Glutamatergic neuron (in vitro differentiated cells): ENCODE measurements around the gene ATP5MC3. TPM values are rescaled to one million over a fixed set of nuclear protein-coding genes. Genes with fewer than 3 reads are reported as not detected.

Experiments used
- DNase-seq: peaks from one replicate; pipeline ENCODE4 v3.0.0; 2022
- H3K27ac Mint-ChIP-seq: one replicate; pipeline ENCODE4 v1.8.0; 2020; ENCODE audit warnings: mild to moderate bottlenecking, mixed read lengths, inconsistent platforms; ENCODE audit not compliant: unreplicated experiment
- H3K27me3 Mint-ChIP-seq: one replicate; pipeline ENCODE4 v1.8.0; 2020; ENCODE audit warnings: mild to moderate bottlenecking, moderate library complexity, mixed read lengths, inconsistent platforms; ENCODE audit not compliant: unreplicated experiment
- H3K36me3 Mint-ChIP-seq: one replicate; pipeline ENCODE4 v1.8.0; 2020; ENCODE audit warnings: mild to moderate bottlenecking, mixed read lengths, inconsistent platforms; ENCODE audit not compliant: unreplicated experiment
- H3K4me1 Mint-ChIP-seq: one replicate; pipeline ENCODE4 v1.8.0; 2020; ENCODE audit warnings: mild to moderate bottlenecking, low read depth, mixed read lengths, inconsistent platforms; ENCODE audit not compliant: unreplicated experiment
- H3K4me3 Mint-ChIP-seq: one replicate; pipeline ENCODE4 v1.8.0; 2020; ENCODE audit warnings: mild to moderate bottlenecking, mixed read lengths, inconsistent platforms; ENCODE audit not compliant: unreplicated experiment
- H3K9me3 Mint-ChIP-seq: one replicate; pipeline ENCODE4 v1.8.0; 2020; ENCODE audit warnings: mild to moderate bottlenecking, moderate library complexity, mixed read lengths, inconsistent platforms; ENCODE audit not compliant: unreplicated experiment
- total RNA-seq: library from RNA; stranded (reverse); fragmentation: NEBNext Ultra II Directional; extraction: Animal tissue kit (Norgen Biotek cat#: 25700); gene quantifications from one replicate; pipeline ENCODE4 v1.2.1, GENCODE V29; 2021; ENCODE audit not compliant: unreplicated experiment
- TF ChIP-seq, protein P1 (sequence below): fragments of 200-600 bp; sonication (generic); IDR thresholded peaks from one replicate; pipeline ENCODE4 v1.5.0; 2021; ENCODE audit not compliant: partially characterized antibody, unreplicated experiment

The ATP5MC3 gene
- total RNA-seq, 1 donor from 2014 or later = 220 TPM

DNA sequence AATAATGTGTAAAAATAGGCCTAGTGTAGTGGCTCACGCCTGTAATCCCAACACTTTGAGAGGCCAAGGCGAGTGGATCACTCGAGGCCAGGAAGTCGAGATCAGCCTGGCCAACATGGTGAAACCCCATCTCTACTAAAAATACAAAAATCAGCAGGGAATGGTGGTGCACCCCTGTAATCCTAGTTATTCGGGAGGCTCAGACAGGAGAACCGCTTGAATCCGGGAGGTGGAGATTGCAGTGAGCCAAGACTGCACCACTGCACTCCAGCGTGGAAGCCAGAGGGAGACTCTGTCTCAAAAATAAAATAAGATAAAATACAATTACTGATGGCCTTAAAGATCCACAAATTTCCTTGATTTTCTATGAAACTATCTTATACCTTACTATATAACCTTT is 17.3 kb downstream of the ATP5MC3 start:
- Mint-ChIP-seq H3K27ac (no peak overlapping the region), H3K9me3 (peaks cover 13% of the 10 kb centered on the region), H3K27me3 (peaks cover 6% of the 10 kb centered on the region), H3K36me3 (no peaks in the 10 kb centered on the region), H3K4me3 (no peak overlapping the region), H3K4me1 (peaks cover 6% of the 10 kb centered on the region)
- TF ChIP-seq, protein P1, sequence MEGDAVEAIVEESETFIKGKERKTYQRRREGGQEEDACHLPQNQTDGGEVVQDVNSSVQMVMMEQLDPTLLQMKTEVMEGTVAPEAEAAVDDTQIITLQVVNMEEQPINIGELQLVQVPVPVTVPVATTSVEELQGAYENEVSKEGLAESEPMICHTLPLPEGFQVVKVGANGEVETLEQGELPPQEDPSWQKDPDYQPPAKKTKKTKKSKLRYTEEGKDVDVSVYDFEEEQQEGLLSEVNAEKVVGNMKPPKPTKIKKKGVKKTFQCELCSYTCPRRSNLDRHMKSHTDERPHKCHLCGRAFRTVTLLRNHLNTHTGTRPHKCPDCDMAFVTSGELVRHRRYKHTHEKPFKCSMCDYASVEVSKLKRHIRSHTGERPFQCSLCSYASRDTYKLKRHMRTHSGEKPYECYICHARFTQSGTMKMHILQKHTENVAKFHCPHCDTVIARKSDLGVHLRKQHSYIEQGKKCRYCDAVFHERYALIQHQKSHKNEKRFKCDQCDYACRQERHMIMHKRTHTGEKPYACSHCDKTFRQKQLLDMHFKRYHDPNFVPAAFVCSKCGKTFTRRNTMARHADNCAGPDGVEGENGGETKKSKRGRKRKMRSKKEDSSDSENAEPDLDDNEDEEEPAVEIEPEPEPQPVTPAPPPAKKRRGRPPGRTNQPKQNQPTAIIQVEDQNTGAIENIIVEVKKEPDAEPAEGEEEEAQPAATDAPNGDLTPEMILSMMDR = no peak
- DNase-seq = no peak

DNA sequence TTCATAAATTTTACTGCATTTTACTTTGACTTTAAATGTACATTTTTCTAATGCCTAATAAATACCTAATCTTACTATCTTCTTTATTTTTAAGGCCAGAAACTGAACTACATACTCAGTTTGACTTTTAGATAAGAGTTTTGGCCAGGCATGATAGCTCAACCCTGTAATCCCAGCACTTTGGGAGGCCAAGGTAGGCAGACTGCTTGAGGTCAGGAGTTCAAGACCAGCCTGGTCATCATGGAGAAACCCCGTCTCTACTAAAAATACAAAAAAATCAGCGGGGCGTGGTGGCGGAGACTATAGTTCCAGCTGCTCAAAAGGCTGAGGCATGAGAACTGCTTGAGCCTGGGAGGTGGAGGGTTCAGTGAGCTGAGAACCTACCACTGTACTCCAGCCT is 22.6 kb downstream of the ATP5MC3 start:
- no peaks in the 10 kb centered on the region for H3K27me3 Mint-ChIP-seq
- no peak for DNase-seq
- no peaks in the 10 kb centered on the region for H3K36me3 Mint-ChIP-seq
- peaks cover 16% of the 10 kb centered on the region for H3K4me1 Mint-ChIP-seq
- H3K27ac Mint-ChIP-seq = no peak overlapping the region
- H3K4me3 Mint-ChIP-seq = no peak overlapping the region
- TF ChIP-seq, protein P1 = no peak
- H3K9me3 Mint-ChIP-seq = no peaks in the 10 kb centered on the region

DNA sequence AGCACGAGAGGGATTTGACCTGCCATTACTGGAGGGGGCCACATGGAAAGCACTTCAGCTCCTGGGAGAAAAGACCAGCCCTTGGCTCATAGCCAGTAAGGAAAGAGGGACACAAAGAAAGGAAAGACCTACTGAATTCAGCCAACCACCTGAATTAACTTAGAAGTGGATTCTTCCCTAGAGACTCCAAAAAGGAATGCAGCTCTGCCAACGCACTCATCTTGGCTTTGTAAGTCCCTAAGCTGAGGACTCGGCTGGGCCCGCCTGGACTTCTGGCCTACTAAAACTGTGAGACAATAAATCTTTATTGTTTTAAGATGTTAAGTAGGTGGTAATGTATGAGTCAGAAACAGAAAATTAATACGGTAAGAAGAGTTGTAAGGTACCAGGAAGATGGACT is 25.0 kb downstream of the ATP5MC3 start:
- Mint-ChIP-seq H3K36me3 (no peaks in the 10 kb centered on the region), H3K4me3 (no peak overlapping the region), H3K4me1 (peaks cover 18% of the 10 kb centered on the region), H3K27me3 (no peaks in the 10 kb centered on the region), H3K27ac (no peak overlapping the region), H3K9me3 (no peaks in the 10 kb centered on the region)
- TF ChIP-seq, protein P1 = no peak
- DNase-seq = no peak

DNA sequence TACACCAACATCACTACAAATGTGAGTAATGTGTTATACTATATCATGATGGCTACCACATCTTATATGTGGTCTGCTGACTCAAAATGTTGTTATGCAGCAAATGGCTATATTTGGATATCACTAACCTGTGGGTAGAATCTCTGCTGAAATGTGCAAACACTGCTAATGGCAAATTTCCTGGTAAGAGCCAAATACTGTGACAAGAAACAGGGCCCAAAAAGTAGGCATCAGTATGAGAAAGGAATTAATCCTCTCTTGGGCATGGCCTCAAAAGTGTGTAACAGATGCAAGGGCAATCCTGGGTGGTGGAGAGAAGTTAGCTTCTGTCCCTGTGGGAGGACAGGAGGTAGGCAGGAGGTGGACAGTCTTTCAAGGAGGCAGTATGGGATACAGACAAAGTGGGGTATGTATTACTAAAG is 26.8 kb downstream of the ATP5MC3 start:
- Mint-ChIP-seq H3K9me3 (no peaks in the 10 kb centered on the region), H3K4me3 (no peak overlapping the region), H3K27me3 (no peaks in the 10 kb centered on the region), H3K36me3 (no peaks in the 10 kb centered on the region), H3K27ac (no peak overlapping the region), H3K4me1 (peaks cover 18% of the 10 kb centered on the region)
- TF ChIP-seq, protein P1 = no peak
- no peak for DNase-seq

DNA sequence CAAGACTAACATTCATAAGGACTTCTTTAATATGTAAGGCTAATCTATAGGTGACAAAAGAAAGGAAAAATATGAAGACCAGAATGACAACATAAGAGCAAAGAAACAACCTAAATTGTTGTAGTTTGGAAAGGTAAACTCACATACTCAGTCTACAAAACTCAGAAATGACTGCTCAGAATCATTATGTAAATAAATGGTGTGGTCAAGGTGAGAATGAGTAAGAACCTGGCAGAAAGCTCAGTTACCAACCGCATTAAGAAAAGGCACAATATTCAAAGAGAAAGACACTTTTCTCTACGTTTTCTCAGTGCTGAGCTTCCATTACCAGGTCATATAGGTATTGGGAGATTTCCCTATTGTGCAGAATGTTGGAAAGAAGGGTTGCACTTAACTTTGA is 29.3 kb downstream of the ATP5MC3 start:
- Mint-ChIP-seq H3K27ac (no peak overlapping the region), H3K4me3 (no peak overlapping the region), H3K9me3 (no peaks in the 10 kb centered on the region), H3K36me3 (no peaks in the 10 kb centered on the region), H3K4me1 (peaks cover 16% of the 10 kb centered on the region), H3K27me3 (no peaks in the 10 kb centered on the region)
- no peak for DNase-seq
- TF ChIP-seq, protein P1 = no peak
